Keratinocyte (primary cell): Measurements from ENCODE around the gene STK32C. TPM values are rescaled to one million over a fixed set of nuclear protein-coding genes. Genes with fewer than 3 reads are reported as not detected.
"Not testable (repeated sequence)": the region's sequence is repeated elsewhere in the genome, so short reads cannot be mapped to it uniquely, and the experiment has no call there.

Experiments used
- DNase-seq: peaks from one replicate; pipeline ENCODE4 v3.0.0-alpha.2; 2011; ENCODE audit warnings: low read depth, missing footprints, low spot score
- FAIRE-seq: peaks from 2 replicates; lab custom pipeline; 2011; peaks lifted over from hg19 to GRCh38; lab: Jason Lieb, UNC
- H2AFZ ChIP-seq: 2 replicates; pipeline ENCODE4 v1.6.0; 2012; ENCODE audit warnings: low read length, control low read depth, inconsistent platforms; ENCODE audit not compliant: control insufficient read depth
- H3K27ac ChIP-seq: 2 replicates; pipeline ENCODE4 v1.5.1; 2011; ENCODE audit warnings: low read length; ENCODE audit not compliant: control insufficient read depth, insufficient read depth
- H3K27me3 ChIP-seq: 3 replicates; pipeline ENCODE4 v1.6.0; 2011; ENCODE audit warnings: low read length; ENCODE audit not compliant: control insufficient read depth, insufficient read depth; ENCODE audit errors: extremely low read depth
- H3K36me3 ChIP-seq, 2 experiments: 2 replicates in 1 of 2; 3 replicates in 1 of 2; pipeline ENCODE4 v1.5.1; 2011; ENCODE audit warnings: low read length in 2 of 2, mild to moderate bottlenecking in 1 of 2; ENCODE audit not compliant: control insufficient read depth in 2 of 2, insufficient read depth in 2 of 2; ENCODE audit errors: extremely low read depth in 1 of 2
- H3K4me1 ChIP-seq: 3 replicates; pipeline ENCODE4 v1.5.1; 2011; ENCODE audit warnings: low read length; ENCODE audit not compliant: control insufficient read depth, insufficient read depth; ENCODE audit errors: extremely low read depth
- H3K4me2 ChIP-seq: 3 replicates; pipeline ENCODE4 v1.6.0; 2011; ENCODE audit warnings: low read depth, low read length; ENCODE audit not compliant: control insufficient read depth, insufficient read depth; ENCODE audit errors: extremely low read depth
- H3K4me3 ChIP-seq, 3 experiments: fragments of 200-600 bp in 1 of 3; sonication (generic) in 1 of 3; 2 replicates in 2 of 3; 3 replicates in 1 of 3; pipeline ENCODE4 v1.5.1; 2011 to 2016; ENCODE audit warnings: low read length in 3 of 3, mild to moderate bottlenecking in 3 of 3, control low read depth in 2 of 3, inconsistent platforms in 1 of 3, low read depth in 1 of 3, mixed read lengths in 1 of 3, mixed run types in 1 of 3, moderate library complexity in 1 of 3; ENCODE audit not compliant: control insufficient read depth in 2 of 3, insufficient read depth in 2 of 3; ENCODE audit errors: extremely low read depth in 1 of 3
- H3K79me2 ChIP-seq: 2 replicates; pipeline ENCODE4 v1.6.0; 2012; ENCODE audit warnings: low read length; ENCODE audit not compliant: control insufficient read depth, insufficient read depth
- H3K9ac ChIP-seq: 3 replicates; pipeline ENCODE4 v1.6.0; 2011; ENCODE audit warnings: low read length; ENCODE audit not compliant: control insufficient read depth, insufficient read depth; ENCODE audit errors: extremely low read depth
- H3K9me1 ChIP-seq: 3 replicates; pipeline ENCODE4 v1.6.0; 2011; ENCODE audit warnings: low read length; ENCODE audit not compliant: control insufficient read depth, insufficient read depth; ENCODE audit errors: extremely low read depth
- H3K9me3 ChIP-seq: 2 replicates; pipeline ENCODE4 v1.5.1; 2012; ENCODE audit warnings: low read depth, low read length; ENCODE audit not compliant: control insufficient read depth
- H4K20me1 ChIP-seq: 3 replicates; pipeline ENCODE4 v1.6.0; 2011; ENCODE audit warnings: low read length; ENCODE audit not compliant: control insufficient read depth, insufficient read depth; ENCODE audit errors: extremely low read depth
- CTCF ChIP-seq, 3 experiments: IDR thresholded peaks in 1 of 3; conservative IDR thresholded peaks in 1 of 3; optimal IDR thresholded peaks in 1 of 3; 2 replicates in 2 of 3; 3 replicates in 1 of 3; pipeline versions ENCODE3 to v1.5.1; 2011; ENCODE audit warnings: low read length in 3 of 3, mild to moderate bottlenecking in 3 of 3, moderate library complexity in 2 of 3, control low read depth in 1 of 3, inconsistent platforms in 1 of 3; ENCODE audit not compliant: insufficient read depth in 2 of 3; ENCODE audit errors: extremely low read depth in 1 of 3
- EZH2 ChIP-seq: IDR thresholded peaks from one replicate; pipeline ENCODE4 v1.6.1; 2012; ENCODE audit warnings: inconsistent platforms, mild to moderate bottlenecking, low read length, moderate library complexity
- dilution Hi-C: fragments of 300-500 bp; cut with MboI; formaldehyde crosslinking; loops from one replicate; pipeline ENCODE4 v1.7.0; 2020; ENCODE audit warnings: low sequenced_read_pairs; ENCODE audit not compliant: extremely low pct_ligation_motif_present
- polyA plus RNA-seq, 5 experiments: library from polyadenylated mRNA; depleted of rRNA in 3 of 5; stranded (reverse) in 3 of 5; stranded (forward) in 1 of 5; unstranded in 1 of 5; fragments of >200 nt; gene quantifications; 1 replicate in 1 of 5; 2 replicates in 3 of 5; 3 replicates in 1 of 5; pipeline versions ENCODE4 v1.2.1 to v1.2.3, GENCODE V29; 2011 to 2012; ENCODE audit warnings: missing spikeins in 2 of 5, low read depth in 1 of 5, low replicate concordance in 1 of 5

The STK32C gene
- polyA plus RNA-seq, 1 donor (not counting 4 experiments of a cell fraction or from before 2014, with no cell fraction given), result 4.1 TPM

- H3K36me3 ChIP-seq, result no peaks in the 10 kb centered on the region
- peaks cover 3% of the 10 kb centered on the region for H3K27me3 ChIP-seq
- dilution Hi-C loops, result no loop called here
- FAIRE-seq, result no peak
- peaks cover 8% of the 10 kb centered on the region for H3K9me3 ChIP-seq
- no peak overlapping the region for H3K9ac ChIP-seq
- no peak overlapping the region for H2AFZ ChIP-seq
- H3K4me2 ChIP-seq, result no peak overlapping the region
- H3K9me1 ChIP-seq, result no peaks in the 10 kb centered on the region
- no peak overlapping the region for H3K4me3 ChIP-seq
- no peaks in the 10 kb centered on the region for H4K20me1 ChIP-seq
- no peak for DNase-seq
- H3K4me1 ChIP-seq, result no peaks in the 10 kb centered on the region
- no peak overlapping the region for H3K27ac ChIP-seq
- no peak for TF ChIP-seq CTCF (optimal IDR thresholded peaks at IDR 0.05 in 1 of 3, IDR thresholded peaks at IDR 0.05 in 1 of 3, conservative IDR thresholded peaks at IDR 0.05 in 1 of 3; ENCODE audit: extremely low read depth in 1 of 3, insufficient read depth in 2 of 3, low read length in 3 of 3)
- no peak for TF ChIP-seq EZH2
- H3K79me2 ChIP-seq, result no peaks in the 10 kb centered on the region
Observed at GRCh38 chr10:132270256-132270655, 37.5 kb downstream of the STK32C start.

DNA sequence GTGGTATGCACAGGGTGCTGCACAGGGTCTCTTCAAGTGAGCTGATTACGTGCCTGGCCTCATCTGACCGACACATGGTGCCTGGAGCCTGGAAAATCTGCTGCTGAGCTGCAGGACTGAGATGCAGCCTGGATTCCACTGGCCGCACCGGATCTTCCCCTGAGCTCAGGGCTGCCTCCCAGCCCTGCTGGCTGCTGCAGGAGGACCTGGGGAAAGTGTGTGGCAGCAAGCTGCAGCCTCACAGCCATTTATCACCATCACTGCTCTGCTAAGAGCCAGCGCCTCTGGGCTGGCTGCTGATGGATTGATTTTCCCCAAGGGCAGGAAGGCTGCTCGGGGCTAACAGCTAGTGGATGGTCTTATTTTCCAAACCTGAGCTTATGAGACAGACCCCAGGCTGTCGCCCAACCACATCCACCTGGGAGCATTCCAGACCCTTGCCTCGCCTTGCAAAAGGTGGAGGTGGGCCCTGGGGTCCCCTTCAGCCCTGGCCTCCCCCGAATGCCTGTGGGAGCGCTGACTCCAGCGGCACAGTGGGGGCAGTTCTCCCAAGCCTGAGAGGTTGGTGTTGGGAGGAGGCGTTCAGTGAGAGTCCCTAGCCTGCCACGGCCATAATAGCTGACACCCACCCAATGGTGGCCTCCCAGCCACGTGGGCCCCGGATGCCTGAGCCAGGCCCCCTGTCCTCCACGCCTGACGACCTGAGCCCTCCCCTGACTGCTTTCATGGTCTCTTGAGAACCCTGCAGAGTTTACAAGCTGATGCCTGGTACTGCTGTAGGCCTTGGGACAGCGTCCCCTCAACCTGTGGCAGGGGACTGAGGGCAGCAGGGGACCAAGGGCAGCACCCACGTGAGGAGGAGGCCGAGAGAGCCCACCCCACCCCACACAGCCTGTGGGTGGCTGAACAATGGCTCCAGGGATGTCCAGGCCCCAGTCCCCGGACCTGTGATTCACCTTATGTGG is 38.2 kb downstream of the STK32C start:
- DNase-seq, result no peak
- H3K27ac ChIP-seq, result no peak overlapping the region
- no peaks in the 10 kb centered on the region for H3K36me3 ChIP-seq
- H2AFZ ChIP-seq, result no peak overlapping the region
- peaks cover 3% of the 10 kb centered on the region for H3K27me3 ChIP-seq
- no peaks in the 10 kb centered on the region for H3K4me1 ChIP-seq
- H3K9me3 ChIP-seq, result peaks cover 8% of the 10 kb centered on the region
- no peaks in the 10 kb centered on the region for H4K20me1 ChIP-seq
- no peak overlapping the region for H3K4me2 ChIP-seq
- no peaks in the 10 kb centered on the region for H3K79me2 ChIP-seq
- no peaks in the 10 kb centered on the region for H3K9me1 ChIP-seq
- no peak overlapping the region for H3K9ac ChIP-seq
- H3K4me3 ChIP-seq, result no peak overlapping the region
- no peak for FAIRE-seq
- dilution Hi-C loops, result no loop called here
- TF ChIP-seq EZH2 (no peak), CTCF (optimal IDR thresholded peaks at IDR 0.05 in 1 of 3, IDR thresholded peaks at IDR 0.05 in 1 of 3, conservative IDR thresholded peaks at IDR 0.05 in 1 of 3; ENCODE audit: extremely low read depth in 1 of 3, insufficient read depth in 2 of 3, low read length in 3 of 3) (no peak)

- H3K4me3 ChIP-seq, FAIRE-seq, H3K27me3 ChIP-seq, DNase-seq, H3K9me1 ChIP-seq, H3K79me2 ChIP-seq, H3K4me2 ChIP-seq, H3K4me1 ChIP-seq, H3K9ac ChIP-seq, H2AFZ ChIP-seq, H3K36me3 ChIP-seq, H3K9me3 ChIP-seq, H4K20me1 ChIP-seq, H3K27ac ChIP-seq, dilution Hi-C loops: not testable (repeated sequence)
Observed at GRCh38 chr10:132267916-132268315, 39.8 kb downstream of the STK32C start.
